ENCODE results near the gene RAD51B. TPM values are rescaled to one million over a fixed set of nuclear protein-coding genes. Genes with fewer than 3 reads are reported as not detected.
A peak's percentile ranks its signal among the peaks of the same experiment; 100 is the strongest.

The RAD51B gene
- total and polyA plus RNA-seq, 8 donors: 1.8 to 30.7 (median 15.3) TPM

DNA sequence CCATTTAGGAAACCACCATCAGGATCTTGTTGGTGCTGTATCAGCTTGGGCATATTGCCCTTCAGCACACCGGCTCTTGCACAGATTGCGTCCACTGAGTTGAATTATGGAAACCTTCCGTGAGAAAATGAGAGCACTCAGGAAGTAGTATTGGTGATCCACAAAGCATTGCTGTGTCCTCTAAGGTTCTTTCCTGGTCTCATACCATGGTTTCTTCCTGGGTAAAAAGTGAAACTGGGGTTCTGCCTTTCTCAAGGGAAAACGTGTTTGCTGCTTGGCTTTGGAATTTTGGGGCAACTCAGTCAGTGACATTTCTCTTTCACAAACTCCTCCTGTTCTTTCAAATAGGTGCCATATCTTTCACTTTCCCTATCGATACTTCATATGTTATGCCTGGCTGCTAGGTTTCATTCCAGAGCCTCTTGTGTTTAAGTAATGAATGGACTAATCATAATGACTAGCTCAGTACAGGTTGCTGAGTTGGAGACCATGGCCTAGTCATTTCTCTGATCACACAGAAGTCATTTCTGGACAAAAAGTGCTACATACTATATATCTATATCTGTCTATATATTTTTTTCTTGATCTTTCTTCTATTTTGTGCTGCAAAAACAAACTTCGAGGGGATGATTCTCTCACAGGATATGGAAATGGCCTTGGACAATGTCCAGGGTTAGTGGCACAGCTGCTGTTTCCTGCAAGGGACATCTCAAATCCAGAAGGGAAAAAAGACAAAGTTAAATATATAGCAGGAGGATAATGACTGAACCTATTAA, 549.9 kb downstream of the RAD51B start:
- intact Hi-C loops (cut with DNase I; ENCODE audit: low total_unique reads): no loop called here
- H3K36me3 ChIP-seq: no peaks in the 10 kb centered on the region
- TF ChIP-seq EP300 (IDR thresholded peaks at IDR 0.05) (no peak), CTCF (IDR thresholded peaks at IDR 0.05) (no peak), POLR2A (IDR thresholded peaks at IDR 0.05) (no peak), POLR2AphosphoS5 (IDR thresholded peaks at IDR 0.05) (no peak)
- H3K4me3 ChIP-seq: no peak overlapping the region
- WGBS, 5 donors: 66 to 76% (median 71%) methylated on average over 6 of the region's 6 CpGs
- H3K9me3 ChIP-seq: no peaks in the 10 kb centered on the region
- no peak for DNase-seq
- peak overlapping the region in 1 of 5 donors; percentile 59 for H3K27ac ChIP-seq
- peaks cover 5 to 41% (median 21%) of the 10 kb centered on the region in 4 donors for H3K4me1 ChIP-seq
- H3K27me3 ChIP-seq: no peaks in the 10 kb centered on the region

DNA sequence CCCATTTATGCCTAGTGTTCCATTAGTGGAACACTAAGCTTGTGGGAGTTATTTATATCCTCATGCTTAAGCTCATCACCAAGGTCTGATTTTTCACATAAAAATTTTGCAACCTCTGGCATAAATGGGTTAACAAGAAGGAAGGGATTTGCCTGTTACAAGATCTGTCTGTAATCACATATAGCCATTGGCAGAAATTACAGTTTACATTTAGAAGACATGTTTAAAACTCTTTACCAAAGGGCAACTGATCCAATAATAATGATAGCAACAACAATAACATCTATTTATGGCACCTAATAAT, 550.4 kb downstream of the RAD51B start:
- H3K36me3 ChIP-seq: no peaks in the 10 kb centered on the region
- DNase-seq: no peak
- intact Hi-C loops (cut with DNase I; ENCODE audit: low total_unique reads): no loop called here
- no peaks in the 10 kb centered on the region for H3K9me3 ChIP-seq
- H3K27me3 ChIP-seq: no peaks in the 10 kb centered on the region
- peaks cover 2 to 41% (median 22%) of the 10 kb centered on the region in 4 donors for H3K4me1 ChIP-seq
- no peak overlapping the region for H3K4me3 ChIP-seq
- H3K27ac ChIP-seq: no peak overlapping the region
- no peak for TF ChIP-seq EP300 (IDR thresholded peaks at IDR 0.05)
- no peak for TF ChIP-seq POLR2AphosphoS5 (IDR thresholded peaks at IDR 0.05)
- TF ChIP-seq POLR2A (IDR thresholded peaks at IDR 0.05): no peak
- no peak for TF ChIP-seq CTCF (IDR thresholded peaks at IDR 0.05)

DNA sequence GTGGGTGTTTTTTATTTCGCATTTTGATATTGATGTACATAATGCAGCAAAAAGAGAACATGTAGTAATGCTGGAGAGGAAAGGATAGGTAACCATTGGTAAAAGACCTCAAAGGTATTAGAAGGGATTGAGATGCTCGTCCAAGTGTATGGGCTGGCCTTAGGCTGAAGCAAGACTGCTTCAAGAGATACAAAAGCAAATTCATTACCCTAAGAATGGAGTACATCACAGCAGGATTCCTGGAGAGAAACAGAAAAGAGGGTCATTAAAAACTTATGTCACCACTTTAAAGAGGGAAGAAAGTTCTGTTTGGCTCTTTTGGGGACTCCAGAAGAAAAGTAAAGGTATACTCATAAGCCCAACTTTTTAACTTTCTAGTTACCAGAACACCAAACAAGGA, 552.8 kb downstream of the RAD51B start:
- intact Hi-C loops (cut with DNase I; ENCODE audit: low total_unique reads): no loop called here
- H3K27ac ChIP-seq: no peak overlapping the region
- peaks cover 0 to 55% (median 26%) of the 10 kb centered on the region in 4 donors for H3K4me1 ChIP-seq
- DNase-seq: no peak
- H3K9me3 ChIP-seq: no peaks in the 10 kb centered on the region
- no peak for TF ChIP-seq EP300 (IDR thresholded peaks at IDR 0.05)
- TF ChIP-seq POLR2A (IDR thresholded peaks at IDR 0.05): no peak
- no peaks in the 10 kb centered on the region for H3K36me3 ChIP-seq
- no peaks in the 10 kb centered on the region for H3K27me3 ChIP-seq
- WGBS, 5 donors: 94 to 98% (median 96%) methylated on average over 2 of the region's 2 CpGs
- no peak overlapping the region for H3K4me3 ChIP-seq

GRCh38 chr14:68373124-68373646, 553.6 kb downstream of the RAD51B start:
- no peak for DNase-seq
- H3K27me3 ChIP-seq: no peaks in the 10 kb centered on the region
- intact Hi-C loops (cut with DNase I; ENCODE audit: low total_unique reads): no loop called here
- H3K27ac ChIP-seq: no peak overlapping the region
- H3K36me3 ChIP-seq: no peaks in the 10 kb centered on the region
- peaks cover 0 to 47% (median 26%) of the 10 kb centered on the region in 4 donors for H3K4me1 ChIP-seq
- no peak for TF ChIP-seq POLR2A (IDR thresholded peaks at IDR 0.05)
- no peak for TF ChIP-seq CTCF (IDR thresholded peaks at IDR 0.05)
- TF ChIP-seq POLR2AphosphoS5 (IDR thresholded peaks at IDR 0.05): no peak
- TF ChIP-seq EP300 (IDR thresholded peaks at IDR 0.05): no peak
- no peaks in the 10 kb centered on the region for H3K9me3 ChIP-seq
- H3K4me3 ChIP-seq: no peak overlapping the region
- WGBS, 5 donors: 91 to 98% (median 96%) methylated on average over 2 of the region's 2 CpGs

DNA sequence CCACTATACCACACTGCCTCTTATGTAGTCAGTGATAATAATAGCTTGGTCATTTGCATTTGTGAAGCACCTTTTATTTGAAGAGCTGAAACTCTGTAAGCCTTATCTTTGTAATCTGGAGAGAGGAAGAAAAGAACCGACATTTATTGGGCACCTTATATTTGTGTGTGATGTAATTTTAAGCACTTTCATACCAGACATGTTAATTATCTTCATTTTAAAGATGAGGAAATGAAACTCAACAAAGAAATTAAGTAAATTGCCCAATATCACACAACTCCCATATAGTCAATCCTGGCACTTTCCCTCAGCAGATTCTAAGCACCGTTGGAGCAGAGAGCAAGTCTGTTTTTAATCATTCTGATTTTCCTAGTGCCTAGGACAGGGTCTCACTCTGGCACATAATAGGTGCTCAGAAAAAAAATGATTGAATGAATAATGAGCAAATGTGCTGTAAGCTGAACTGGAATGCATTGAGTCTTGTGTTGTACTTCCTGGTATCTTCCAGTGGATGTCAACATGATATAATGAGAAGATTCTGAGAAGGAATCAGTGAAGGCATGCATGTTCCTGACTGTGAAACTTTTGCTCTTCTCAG, 554.4 kb downstream of the RAD51B start:
- no peak overlapping the region for H3K27ac ChIP-seq
- H3K27me3 ChIP-seq: no peaks in the 10 kb centered on the region
- intact Hi-C loops (cut with DNase I; ENCODE audit: low total_unique reads): no loop called here
- H3K36me3 ChIP-seq: no peaks in the 10 kb centered on the region
- WGBS, 5 donors: 45 to 52% (median 48%) methylated on average over 2 of the region's 2 CpGs
- H3K4me3 ChIP-seq: no peak overlapping the region
- no peaks in the 10 kb centered on the region for H3K9me3 ChIP-seq
- no peak for DNase-seq
- TF ChIP-seq POLR2A (IDR thresholded peaks at IDR 0.05): no peak
- no peak for TF ChIP-seq EP300 (IDR thresholded peaks at IDR 0.05)
- TF ChIP-seq POLR2AphosphoS5 (IDR thresholded peaks at IDR 0.05): no peak
- H3K4me1 ChIP-seq: peaks cover 0 to 40% (median 23%) of the 10 kb centered on the region in 4 donors
